ENCODE data around the gene P2RX6.

Gene P2RX6

DNA sequence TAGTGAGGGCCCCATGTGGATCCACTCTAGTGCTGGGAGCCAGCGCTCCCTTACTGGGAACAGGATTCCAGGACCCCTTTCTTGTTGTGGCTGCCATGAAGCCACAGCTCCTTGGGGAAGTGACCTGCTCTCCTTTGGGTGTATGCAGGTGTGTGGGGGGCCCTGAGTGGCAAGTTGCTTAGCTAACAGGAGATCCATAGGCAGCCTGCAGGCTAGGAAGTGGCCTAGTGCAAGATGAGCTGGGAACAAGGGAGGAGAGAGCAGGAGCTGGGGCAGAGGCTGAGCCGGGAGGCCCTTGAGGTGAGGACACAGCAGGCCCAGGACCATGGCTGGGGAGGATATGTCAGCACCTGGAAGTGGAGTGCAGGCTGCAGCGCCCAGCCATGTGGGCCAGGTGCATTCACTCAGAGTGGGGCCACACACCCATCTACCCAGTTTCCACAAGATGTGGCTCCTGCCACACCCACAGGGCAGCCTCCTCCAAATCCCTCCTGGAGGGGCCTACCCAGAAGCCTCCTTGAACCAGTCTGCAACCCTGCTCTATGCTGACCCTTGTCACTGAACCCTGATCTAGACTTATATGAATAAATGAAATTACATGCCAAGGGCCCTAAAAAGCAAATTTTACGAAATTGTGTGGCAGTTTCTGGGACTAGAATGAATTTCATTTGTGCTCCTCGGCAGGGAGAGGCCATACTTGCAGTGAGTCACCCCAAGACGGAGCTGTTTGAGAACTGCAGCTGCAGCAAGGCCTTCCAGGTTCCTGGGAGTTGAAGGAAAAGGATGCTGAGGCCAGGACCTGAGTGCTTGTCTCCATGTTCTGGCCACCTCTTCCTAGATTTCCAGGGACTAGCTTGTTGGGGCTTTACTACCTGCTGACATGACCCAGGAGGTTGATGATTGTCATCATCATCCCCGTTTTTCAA is 16.3 kb upstream of the P2RX6 start:
- TF ChIP-seq, protein P1, sequence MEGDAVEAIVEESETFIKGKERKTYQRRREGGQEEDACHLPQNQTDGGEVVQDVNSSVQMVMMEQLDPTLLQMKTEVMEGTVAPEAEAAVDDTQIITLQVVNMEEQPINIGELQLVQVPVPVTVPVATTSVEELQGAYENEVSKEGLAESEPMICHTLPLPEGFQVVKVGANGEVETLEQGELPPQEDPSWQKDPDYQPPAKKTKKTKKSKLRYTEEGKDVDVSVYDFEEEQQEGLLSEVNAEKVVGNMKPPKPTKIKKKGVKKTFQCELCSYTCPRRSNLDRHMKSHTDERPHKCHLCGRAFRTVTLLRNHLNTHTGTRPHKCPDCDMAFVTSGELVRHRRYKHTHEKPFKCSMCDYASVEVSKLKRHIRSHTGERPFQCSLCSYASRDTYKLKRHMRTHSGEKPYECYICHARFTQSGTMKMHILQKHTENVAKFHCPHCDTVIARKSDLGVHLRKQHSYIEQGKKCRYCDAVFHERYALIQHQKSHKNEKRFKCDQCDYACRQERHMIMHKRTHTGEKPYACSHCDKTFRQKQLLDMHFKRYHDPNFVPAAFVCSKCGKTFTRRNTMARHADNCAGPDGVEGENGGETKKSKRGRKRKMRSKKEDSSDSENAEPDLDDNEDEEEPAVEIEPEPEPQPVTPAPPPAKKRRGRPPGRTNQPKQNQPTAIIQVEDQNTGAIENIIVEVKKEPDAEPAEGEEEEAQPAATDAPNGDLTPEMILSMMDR (conservative IDR thresholded peaks at IDR 0.05; ENCODE audit: low read length), result no peak
- TF ChIP-seq EZH2phosphoT487 (IDR thresholded peaks at IDR 0.05; ENCODE audit: borderline replicate concordance), result no peak
- Histone ChIP-seq H3K27me3 (ENCODE audit: insufficient read depth, low read length, poor library complexity, severe bottlenecking) (no peaks in the 10 kb centered on the region), H3K9me3 (ENCODE audit: insufficient read depth, low read depth, low read length) (no peaks in the 10 kb centered on the region), H3K4me3 (ENCODE audit: low read length, poor library complexity, severe bottlenecking) (no peak overlapping the region), H4K20me1 (ENCODE audit: insufficient read depth, low read length, poor library complexity, severe bottlenecking) (peaks cover 18% of the 10 kb centered on the region), H3K4me1 (ENCODE audit: insufficient read depth, low read length, poor library complexity, severe bottlenecking) (peaks cover 17% of the 10 kb centered on the region), H3K4me2 (ENCODE audit: low read depth, low read length, poor library complexity, severe bottlenecking) (no peak overlapping the region), H3K9ac (ENCODE audit: low read depth, low read length, poor library complexity, severe bottlenecking) (peak overlapping the region; percentile 97), H2AFZ (ENCODE audit: low read length) (no peak overlapping the region), H3K79me2 (ENCODE audit: insufficient read depth, low read length) (peaks cover 34% of the 10 kb centered on the region), H3K36me3 (ENCODE audit: insufficient read depth, low read length) (no peaks in the 10 kb centered on the region; the same call in 1 of the 2 replicates), H3F3A (ENCODE audit: low read depth) (peaks cover 3% of the 10 kb centered on the region), H3K9me2 (replicated peaks; ENCODE audit: low read depth, low read length) (no peaks in the 10 kb centered on the region)

DNA sequence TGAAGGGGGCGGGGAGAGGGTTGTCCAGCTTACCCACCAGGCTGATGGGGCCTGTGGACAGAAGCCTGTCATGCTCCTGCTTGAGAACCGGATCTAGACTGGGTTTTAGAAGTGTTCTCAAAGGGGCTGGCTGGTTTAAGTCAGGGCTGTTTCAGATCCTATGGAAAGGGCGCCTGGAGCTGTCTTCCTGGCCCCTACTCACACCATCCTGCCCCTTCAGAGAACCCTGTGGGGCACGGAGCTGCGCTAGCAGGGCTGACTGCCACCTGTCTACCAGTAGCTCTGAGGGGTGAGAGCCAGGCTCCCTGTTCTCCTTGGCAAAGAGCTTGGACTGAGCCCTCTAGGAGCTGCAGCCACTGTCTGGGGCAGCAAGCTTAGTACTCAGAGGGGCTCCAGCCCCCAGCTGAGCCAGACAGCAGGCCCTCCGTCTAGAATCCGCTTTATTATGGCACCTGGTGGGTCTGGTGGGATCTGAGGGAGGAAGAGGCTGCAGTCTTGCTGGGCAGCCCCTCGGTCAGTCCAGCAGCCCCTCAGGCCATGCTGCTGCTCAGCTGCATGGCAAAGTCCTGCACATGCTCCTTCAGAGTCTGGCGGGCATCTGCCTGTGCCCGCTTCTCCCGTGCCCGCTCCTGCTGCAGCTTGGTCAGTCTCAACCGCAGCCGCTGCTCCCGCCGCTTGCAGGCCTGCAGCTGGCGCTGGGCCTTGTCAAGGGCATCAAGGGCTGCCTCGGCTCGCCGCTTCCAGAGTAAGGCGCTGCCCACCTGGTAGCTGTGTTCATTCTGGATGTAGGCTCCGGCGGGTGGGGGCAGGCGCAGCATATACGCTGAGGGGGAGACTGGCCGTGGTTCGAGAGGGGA is 15.4 kb upstream of the P2RX6 start:
- H3K79me2 ChIP-seq (ENCODE audit: insufficient read depth, low read length), result peaks cover 34% of the 10 kb centered on the region
- H3K9me2 ChIP-seq (replicated peaks; ENCODE audit: low read depth, low read length), result no peaks in the 10 kb centered on the region
- H3K9me3 ChIP-seq (ENCODE audit: insufficient read depth, low read depth, low read length), result no peaks in the 10 kb centered on the region
- TF ChIP-seq, protein P1 (conservative IDR thresholded peaks at IDR 0.05; ENCODE audit: low read length), result no peak
- no peak for TF ChIP-seq EZH2phosphoT487 (IDR thresholded peaks at IDR 0.05; ENCODE audit: borderline replicate concordance)
- H3K36me3 ChIP-seq (ENCODE audit: insufficient read depth, low read length), result no peaks in the 10 kb centered on the region; the same call in 1 of the 2 replicates
- H3F3A ChIP-seq (ENCODE audit: low read depth), result peaks cover 3% of the 10 kb centered on the region
- peak overlapping the region; percentile 95 for H3K4me3 ChIP-seq (ENCODE audit: low read length, poor library complexity, severe bottlenecking)
- H4K20me1 ChIP-seq (ENCODE audit: insufficient read depth, low read length, poor library complexity, severe bottlenecking), result peaks cover 18% of the 10 kb centered on the region
- H3K27me3 ChIP-seq (ENCODE audit: insufficient read depth, low read length, poor library complexity, severe bottlenecking), result no peaks in the 10 kb centered on the region
- H3K9ac ChIP-seq (ENCODE audit: low read depth, low read length, poor library complexity, severe bottlenecking), result peak overlapping the region; percentile 97
- H3K4me1 ChIP-seq (ENCODE audit: insufficient read depth, low read length, poor library complexity, severe bottlenecking), result peaks cover 19% of the 10 kb centered on the region
- peak overlapping the region; percentile 86 for H3K4me2 ChIP-seq (ENCODE audit: low read depth, low read length, poor library complexity, severe bottlenecking)
- no peak overlapping the region for H2AFZ ChIP-seq (ENCODE audit: low read length)

DNA sequence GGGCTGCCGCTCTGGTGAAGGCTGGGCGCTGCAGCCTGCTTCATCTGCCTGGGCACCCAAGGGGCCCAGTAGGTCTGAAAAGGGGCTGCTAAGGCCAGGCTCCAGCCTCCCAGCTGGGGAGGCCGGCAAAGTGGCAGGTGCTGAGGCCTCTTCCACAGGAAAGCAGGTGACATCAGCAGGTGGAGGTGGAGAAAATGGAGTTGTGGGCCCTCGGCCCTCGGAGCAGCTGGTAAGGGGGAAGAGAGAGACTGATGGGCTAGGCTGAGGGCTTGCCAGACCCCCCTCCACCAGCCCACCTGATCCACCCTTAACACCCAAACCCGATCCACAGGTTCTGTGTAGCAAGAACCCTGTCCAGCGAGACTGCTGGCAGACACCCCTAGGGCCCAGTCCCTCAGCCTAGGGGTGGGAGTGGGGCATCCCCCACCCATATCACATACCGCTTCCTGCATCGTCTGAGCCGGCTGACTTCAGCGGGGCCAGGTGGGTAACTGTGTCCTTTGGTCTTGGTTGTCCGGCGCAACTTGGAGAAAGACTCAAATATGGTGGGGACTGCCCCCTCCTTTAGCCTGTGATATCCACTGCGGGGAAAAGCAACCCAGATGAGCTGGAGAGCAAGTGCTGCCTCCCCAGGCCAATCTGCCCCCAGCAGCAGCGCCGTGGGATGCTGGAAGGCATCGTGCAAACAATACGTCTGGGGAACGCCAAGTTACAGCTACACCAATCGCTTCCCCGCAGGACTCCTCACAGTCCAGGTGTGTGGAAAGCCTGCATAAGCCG is 14.6 kb upstream of the P2RX6 start:
- H2AFZ ChIP-seq (ENCODE audit: low read length), result no peak overlapping the region
- H4K20me1 ChIP-seq (ENCODE audit: insufficient read depth, low read length, poor library complexity, severe bottlenecking), result peaks cover 18% of the 10 kb centered on the region
- H3K9me3 ChIP-seq (ENCODE audit: insufficient read depth, low read depth, low read length), result no peaks in the 10 kb centered on the region
- H3K9me2 ChIP-seq (replicated peaks; ENCODE audit: low read depth, low read length), result no peaks in the 10 kb centered on the region
- peaks cover 3% of the 10 kb centered on the region for H3F3A ChIP-seq (ENCODE audit: low read depth)
- no peak for TF ChIP-seq EZH2phosphoT487 (IDR thresholded peaks at IDR 0.05; ENCODE audit: borderline replicate concordance)
- no peaks in the 10 kb centered on the region for H3K27me3 ChIP-seq (ENCODE audit: insufficient read depth, low read length, poor library complexity, severe bottlenecking)
- H3K9ac ChIP-seq (ENCODE audit: low read depth, low read length, poor library complexity, severe bottlenecking), result peak overlapping the region; percentile 97
- peaks cover 19% of the 10 kb centered on the region for H3K4me1 ChIP-seq (ENCODE audit: insufficient read depth, low read length, poor library complexity, severe bottlenecking)
- peak overlapping the region; percentile 86 for H3K4me2 ChIP-seq (ENCODE audit: low read depth, low read length, poor library complexity, severe bottlenecking)
- H3K36me3 ChIP-seq (ENCODE audit: insufficient read depth, low read length), result no peaks in the 10 kb centered on the region; the same call in 1 of the 2 replicates
- peaks cover 34% of the 10 kb centered on the region for H3K79me2 ChIP-seq (ENCODE audit: insufficient read depth, low read length)
- H3K4me3 ChIP-seq (ENCODE audit: low read length, poor library complexity, severe bottlenecking), result peak overlapping the region; percentile 95

All from Loucy (cell line).